Tibial artery (tissue), 4 donors: ENCODE measurements around the gene PDZRN4.

Source experiments
- DNase-seq, 2 donors: peaks; one replicate each; pipeline ENCODE4 v3.0.0-alpha.2; 2019
- H3K27ac ChIP-seq, 2 donors: fragments of 200-600 bp; sonication (generic) in 1 of 2; 1 replicate in 1 of 2; 2 replicates in 1 of 2; pipeline ENCODE4 v1.5.1; 2018 to 2019; ENCODE audit warnings: mild to moderate bottlenecking in 1 of 2
- H3K27me3 ChIP-seq, 2 donors: fragments of 200-600 bp; sonication (generic) in 1 of 2; one replicate each; pipeline versions ENCODE4 v1.5.1 to v1.6.0; 2016 to 2019
- H3K36me3 ChIP-seq, 3 donors: fragments of 200-600 bp; sonication (generic) in 2 of 3; one replicate each; pipeline ENCODE4 v1.5.1; 2016 to 2019; ENCODE audit warnings: mild to moderate bottlenecking in 2 of 3
- H3K4me1 ChIP-seq, 4 donors: fragments of 200-600 bp; sonication (generic) in 2 of 4; 1 replicate in 3 of 4; 2 replicates in 1 of 4; pipeline ENCODE4 v1.5.1; 2016 to 2019
- H3K4me3 ChIP-seq, 2 donors: fragments of 200-600 bp; sonication (generic) in 1 of 2; 1 replicate in 1 of 2; 2 replicates in 1 of 2; pipeline ENCODE4 v1.5.1; 2018 to 2019; ENCODE audit warnings: mild to moderate bottlenecking in 2 of 2
- H3K9me3 ChIP-seq, 3 donors: fragments of 200-600 bp; sonication (generic) in 1 of 3; one replicate each; pipeline ENCODE4 v1.5.1; 2016 to 2019
- CTCF ChIP-seq, 2 experiments: fragments of 200-600 bp in 1 of 2; fragments of 450-650 bp in 1 of 2; IDR thresholded peaks; one replicate each; pipeline ENCODE4 v1.5.1; 2017 to 2019; ENCODE audit warnings: antibody characterized with exemption in 2 of 2, mild to moderate bottlenecking in 1 of 2, moderate library complexity in 1 of 2
- intact Hi-C: fragments of 100-400 bp; cut with DNase I; formaldehyde crosslinking; loops from one replicate; pipeline ENCODE4 v1.15.0; 2023; ENCODE audit warnings: low total_unique reads

Gene PDZRN4

DNA sequence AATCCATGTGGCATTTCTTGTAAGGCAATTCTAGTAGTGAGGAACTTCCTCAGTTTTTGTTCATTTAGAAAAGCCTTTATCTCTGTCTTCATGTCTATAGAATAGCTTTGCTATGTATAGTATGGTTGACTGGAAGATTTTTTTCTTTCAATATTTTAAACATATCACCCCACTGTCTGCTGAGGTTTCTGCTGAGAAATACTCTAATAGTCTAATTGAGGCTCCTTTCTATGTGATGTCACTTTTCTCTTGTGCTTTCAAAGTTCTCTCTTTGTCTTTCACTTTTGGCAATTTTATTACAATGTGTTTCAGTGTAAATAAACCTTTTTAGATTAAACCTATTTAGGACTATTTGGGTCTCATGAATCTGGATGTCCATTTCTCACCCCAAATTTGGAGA, 192.8 kb downstream of the PDZRN4 start:
- no peak overlapping the region for H3K4me3 ChIP-seq
- H3K27me3 ChIP-seq = no peaks in the 10 kb centered on the region
- intact Hi-C loops = no loop called here
- no peak for TF ChIP-seq CTCF (IDR thresholded peaks at IDR 0.05)
- no peak for DNase-seq
- no peak overlapping the region for H3K27ac ChIP-seq
- H3K9me3 ChIP-seq = peaks cover 0 to 44% (median 0%) of the 10 kb centered on the region in 3 donors
- H3K36me3 ChIP-seq = peaks cover 0 to 7% (median 6%) of the 10 kb centered on the region in 3 donors
- no peaks in the 10 kb centered on the region for H3K4me1 ChIP-seq

DNA sequence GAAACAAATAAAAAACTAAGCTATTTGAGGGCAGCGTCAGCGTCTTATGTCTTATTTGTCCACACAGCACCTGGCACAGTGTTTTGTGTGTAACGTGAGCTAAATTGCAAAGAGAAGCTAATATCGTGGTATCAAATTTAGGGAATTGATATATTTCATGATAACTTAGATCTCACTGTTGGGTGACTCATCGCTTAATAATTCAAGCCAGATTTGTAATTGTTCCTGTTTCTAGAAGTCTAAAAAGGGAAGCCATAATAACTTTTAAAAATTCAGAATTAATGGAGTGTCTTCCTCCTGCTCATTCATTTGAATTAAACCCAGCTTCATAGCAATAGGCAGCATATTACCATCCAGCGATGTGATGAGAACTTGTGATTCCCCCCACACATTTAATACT, 214.7 kb downstream of the PDZRN4 start:
- no peak for TF ChIP-seq CTCF (IDR thresholded peaks at IDR 0.05)
- Histone ChIP-seq H3K36me3 (no peaks in the 10 kb centered on the region), H3K9me3 (no peaks in the 10 kb centered on the region), H3K4me3 (no peak overlapping the region), H3K4me1 (peaks cover 0 to 7% (median 0%) of the 10 kb centered on the region in 4 donors), H3K27ac (no peak overlapping the region), H3K27me3 (no peaks in the 10 kb centered on the region)
- no peak for DNase-seq
- intact Hi-C loops = no loop called here

GRCh38 chr12:41407232-41407799, 219.2 kb downstream of the PDZRN4 start:
- Histone ChIP-seq H3K4me1 (no peaks in the 10 kb centered on the region), H3K9me3 (no peaks in the 10 kb centered on the region), H3K27me3 (no peaks in the 10 kb centered on the region), H3K27ac (no peak overlapping the region), H3K36me3 (no peaks in the 10 kb centered on the region), H3K4me3 (no peak overlapping the region)
- intact Hi-C loops = no loop called here
- no peak for DNase-seq
- no peak for TF ChIP-seq CTCF (IDR thresholded peaks at IDR 0.05)

- H3K9me3 ChIP-seq = no peaks in the 10 kb centered on the region
- no peaks in the 10 kb centered on the region for H3K36me3 ChIP-seq
- H3K4me1 ChIP-seq = no peaks in the 10 kb centered on the region
- intact Hi-C loops = no loop called here
- H3K27me3 ChIP-seq = no peaks in the 10 kb centered on the region
- no peak for DNase-seq
- no peak overlapping the region for H3K27ac ChIP-seq
- no peak for TF ChIP-seq CTCF (IDR thresholded peaks at IDR 0.05)
- no peak overlapping the region for H3K4me3 ChIP-seq
Measured at GRCh38 chr12:41409628-41410027, 221.5 kb downstream of the PDZRN4 start.

DNA sequence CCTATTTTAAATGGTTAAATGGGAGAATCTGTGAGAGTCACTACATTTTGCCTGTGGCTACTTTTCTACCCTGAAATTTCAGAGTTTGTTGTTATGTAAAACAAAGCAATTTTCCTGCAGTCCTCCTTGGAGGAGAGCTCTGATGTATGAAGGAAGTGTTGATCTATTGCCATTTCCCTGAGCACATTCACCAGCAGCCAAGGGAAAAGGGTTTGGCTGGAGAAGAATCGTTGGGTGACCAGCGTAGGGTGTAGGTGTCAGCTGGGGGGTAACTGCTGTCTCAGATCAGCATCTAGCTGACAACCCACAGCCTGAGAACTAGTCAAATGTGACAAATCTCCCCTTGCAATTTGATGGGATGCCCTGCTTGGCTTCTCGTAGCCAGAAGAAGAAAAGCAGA, 230.5 kb downstream of the PDZRN4 start:
- Histone ChIP-seq H3K9me3 (no peaks in the 10 kb centered on the region), H3K36me3 (no peaks in the 10 kb centered on the region), H3K4me1 (no peaks in the 10 kb centered on the region), H3K27ac (no peak overlapping the region), H3K4me3 (no peak overlapping the region), H3K27me3 (no peaks in the 10 kb centered on the region)
- DNase-seq = no peak
- intact Hi-C loops = no loop called here
- no peak for TF ChIP-seq CTCF (IDR thresholded peaks at IDR 0.05)
